ENCODE measurements around the gene HIPK2.

GRCh38 chr7:139727151-139727705 is 50.6 kb downstream of the HIPK2 start:
- TF ChIP-seq CTCF (IDR thresholded peaks at IDR 0.05) (no peak), EP300 (IDR thresholded peaks at IDR 0.05) (no peak), POLR2AphosphoS5 (IDR thresholded peaks at IDR 0.05) (no peak)
